Activated CD4-positive, alpha-beta T cell treated with anti-CD3 and anti-CD28 coated beads, Interleukin-2, amount 50 U/mL, for 16 hours (primary cell): ENCODE measurements around the gene UBE2V1.
"Not testable (repeated sequence)": the region's sequence is repeated elsewhere in the genome, so short reads cannot be mapped to it uniquely, and the experiment has no call there.

ENCODE experiments used
- DNase-seq: peaks from one replicate; pipeline ENCODE4 v3.0.0-alpha.2; 2020

Gene UBE2V1

DNA sequence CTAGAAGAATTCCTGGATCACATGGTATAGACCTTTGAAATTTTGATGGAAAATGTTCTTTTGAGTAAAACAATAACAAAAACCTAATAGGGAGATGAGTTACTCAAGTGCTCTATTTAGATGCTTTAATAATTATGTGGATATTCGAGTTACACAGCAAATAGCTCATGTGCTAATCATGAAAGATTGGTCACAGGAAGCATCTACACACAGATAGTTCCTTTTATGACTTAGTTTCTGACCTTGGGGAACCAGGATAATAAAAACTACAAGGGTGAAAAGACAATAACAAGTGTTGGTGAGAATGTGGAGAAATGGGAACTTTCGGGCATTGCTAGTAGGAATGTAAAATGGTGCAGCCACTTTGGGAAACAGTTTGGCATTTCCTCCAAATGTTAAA, 19.7 kb downstream of the UBE2V1 start:
- DNase-seq = no peak

DNA sequence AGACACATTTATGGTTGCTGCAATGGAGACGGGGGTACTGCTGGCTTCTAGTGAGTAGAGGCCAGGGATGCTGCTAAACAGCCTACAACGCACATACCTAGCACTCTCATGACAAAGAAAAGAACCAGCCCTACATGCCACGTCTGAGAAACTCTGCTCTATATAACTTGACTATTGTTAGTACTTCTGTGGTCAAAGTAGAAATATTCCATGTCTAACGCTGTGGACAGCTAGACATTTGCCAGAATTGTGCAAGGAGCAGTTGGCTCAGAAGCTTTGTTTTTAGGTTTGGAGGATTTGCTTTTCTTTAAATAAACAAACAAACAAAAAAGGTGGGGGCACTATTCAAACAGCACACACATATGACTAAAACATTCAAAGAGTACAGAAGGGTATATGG, 20.5 kb downstream of the UBE2V1 start:
- DNase-seq = no peak

DNA sequence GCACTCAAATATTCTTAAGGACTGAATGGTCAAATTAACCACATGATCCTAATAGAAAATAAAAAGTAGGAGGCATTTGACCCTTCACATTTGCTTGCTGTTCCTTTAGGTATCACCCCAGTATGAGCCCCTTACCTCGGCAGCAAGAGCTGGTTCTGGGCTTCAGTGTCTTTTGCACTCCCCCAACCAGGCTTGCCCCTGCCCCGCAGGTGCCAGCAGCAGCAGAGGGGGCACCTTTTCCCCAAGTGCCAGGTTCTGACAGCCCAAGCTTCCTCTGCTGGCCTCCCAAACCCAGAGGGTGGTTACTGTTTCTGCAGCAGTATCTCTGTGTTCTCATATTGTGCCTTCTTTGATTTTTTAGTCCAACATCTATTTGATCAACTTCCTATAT, 23.2 kb downstream of the UBE2V1 start:
- no peak for DNase-seq

DNA sequence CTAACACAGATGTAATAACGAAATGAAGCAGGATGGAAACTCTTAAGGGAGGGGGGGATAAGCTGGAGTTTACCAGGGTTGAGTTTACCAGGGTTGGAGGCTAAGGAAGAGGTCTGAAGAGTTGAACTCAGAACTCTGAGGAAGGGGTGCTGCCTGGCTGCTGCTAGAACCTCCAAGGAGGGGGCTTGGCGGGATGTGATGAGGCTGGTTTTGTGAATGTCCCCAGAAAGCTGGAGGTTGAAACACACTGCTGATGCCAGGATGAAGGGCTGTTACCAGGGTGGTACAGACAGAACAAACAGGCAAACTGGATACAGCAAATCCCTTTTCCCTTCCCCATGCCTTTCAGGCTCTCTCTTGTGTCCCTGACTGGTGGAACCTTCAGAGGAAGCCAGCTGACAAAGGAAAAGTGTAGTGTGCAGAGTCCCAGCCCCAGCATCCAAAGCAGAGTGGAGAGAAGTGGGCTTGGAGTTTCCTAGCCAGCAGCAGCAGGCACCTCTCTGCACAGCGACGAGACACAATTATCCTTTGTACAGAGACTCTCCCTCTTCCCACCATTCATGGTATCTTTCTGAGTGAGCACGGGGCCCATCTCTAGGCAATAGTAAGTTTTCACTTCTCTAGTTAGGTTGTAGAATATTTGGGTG, 23.7 kb downstream of the UBE2V1 start:
- DNase-seq = no peak

DNA sequence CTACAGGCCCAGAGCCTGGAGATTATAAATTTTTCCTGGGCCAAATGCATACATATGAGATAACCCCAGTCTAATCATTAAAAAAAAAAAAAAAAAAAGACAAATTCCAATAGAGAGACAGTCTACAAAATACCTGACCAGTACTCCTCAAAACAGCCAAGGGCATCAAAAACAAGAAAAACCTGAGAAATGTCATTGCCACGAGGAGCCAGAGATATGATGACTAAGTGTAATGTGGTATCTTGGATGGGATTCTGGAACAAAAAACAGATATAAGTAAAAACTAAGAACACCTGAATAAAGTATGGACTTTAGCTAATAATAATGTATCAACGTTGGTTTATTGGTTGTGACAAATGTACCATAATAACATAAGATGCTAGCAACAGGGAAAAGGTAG, 24.9 kb downstream of the UBE2V1 start:
- DNase-seq = no peak

DNA sequence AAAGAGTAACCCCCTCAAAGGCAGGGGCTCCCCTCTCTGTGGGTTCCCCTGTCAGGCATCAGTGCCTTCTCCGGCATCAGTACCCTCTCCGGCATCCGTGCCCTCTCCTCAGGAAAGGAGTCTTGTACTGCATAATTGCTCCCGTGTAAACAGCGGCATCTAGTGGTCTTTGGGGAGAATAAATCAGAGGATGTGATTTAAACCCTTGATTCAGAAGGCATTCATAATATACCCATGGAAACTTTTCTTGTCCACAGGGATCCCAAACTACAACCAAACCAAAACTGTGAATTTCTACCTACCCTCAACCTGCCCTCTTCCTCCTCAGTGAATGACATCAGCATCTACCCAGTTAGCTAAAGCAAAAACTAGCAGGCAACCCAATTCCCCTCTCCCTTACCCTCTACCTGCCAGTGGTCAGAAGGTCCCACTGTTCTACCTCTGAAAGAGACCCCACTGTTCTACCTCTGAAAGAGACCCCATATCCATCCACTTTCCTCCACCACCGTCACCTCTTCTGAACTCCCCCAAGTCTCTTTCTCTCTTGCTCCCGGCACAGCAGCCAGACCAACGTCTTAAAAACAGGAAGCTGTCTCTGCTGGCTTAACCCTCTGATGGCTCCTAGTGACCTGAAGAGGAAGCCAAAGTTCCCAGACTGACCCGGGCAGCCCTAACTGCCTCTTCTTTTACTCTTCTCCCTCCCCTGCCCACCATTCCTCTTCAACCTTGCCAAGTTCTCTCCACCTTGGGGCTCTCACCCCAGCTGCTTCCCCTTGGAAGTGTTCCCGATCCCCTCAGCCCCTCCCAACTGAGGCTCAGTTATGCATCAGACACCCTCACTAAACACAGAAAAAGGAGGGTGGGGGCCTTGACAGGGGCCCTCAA, 27.2 kb downstream of the UBE2V1 start:
- peak; percentile 54 for DNase-seq

DNA sequence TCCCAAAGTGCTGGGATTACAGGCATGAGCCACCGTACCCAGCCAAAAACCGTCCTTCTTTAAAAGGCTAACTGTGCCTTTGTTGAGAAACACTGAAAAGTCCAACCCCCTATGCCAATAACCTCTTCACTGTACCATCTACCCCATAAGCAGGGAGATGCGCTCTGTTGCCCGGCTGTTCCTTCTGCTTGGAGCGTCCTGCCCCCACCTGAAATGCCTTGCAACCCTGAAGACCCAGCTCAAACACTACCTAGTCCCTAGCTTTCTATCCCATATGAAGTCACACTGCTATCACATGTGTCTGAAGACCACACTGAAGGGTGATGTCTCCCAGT, 27.8 kb downstream of the UBE2V1 start:
- no peak for DNase-seq

DNA sequence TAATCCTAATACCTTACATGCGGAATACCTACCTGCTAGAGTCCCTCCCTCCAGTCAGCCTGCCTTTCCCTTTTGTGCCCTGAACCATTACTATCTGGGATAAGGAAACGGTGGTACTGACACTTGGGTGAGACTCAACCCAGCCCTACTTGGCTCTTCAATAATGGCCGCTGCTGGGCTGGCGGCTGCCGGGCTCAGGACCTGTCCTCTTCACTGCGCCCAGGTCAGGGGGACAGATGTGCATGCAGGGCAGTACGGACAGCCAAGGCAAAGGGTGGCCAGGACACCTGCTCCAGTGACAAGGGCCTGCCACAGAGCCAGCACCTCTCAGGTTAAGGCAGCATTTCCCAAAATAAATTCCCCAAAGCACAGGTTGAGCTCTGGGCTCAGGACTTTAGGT, 29.9 kb downstream of the UBE2V1 start:
- no peak for DNase-seq

DNA sequence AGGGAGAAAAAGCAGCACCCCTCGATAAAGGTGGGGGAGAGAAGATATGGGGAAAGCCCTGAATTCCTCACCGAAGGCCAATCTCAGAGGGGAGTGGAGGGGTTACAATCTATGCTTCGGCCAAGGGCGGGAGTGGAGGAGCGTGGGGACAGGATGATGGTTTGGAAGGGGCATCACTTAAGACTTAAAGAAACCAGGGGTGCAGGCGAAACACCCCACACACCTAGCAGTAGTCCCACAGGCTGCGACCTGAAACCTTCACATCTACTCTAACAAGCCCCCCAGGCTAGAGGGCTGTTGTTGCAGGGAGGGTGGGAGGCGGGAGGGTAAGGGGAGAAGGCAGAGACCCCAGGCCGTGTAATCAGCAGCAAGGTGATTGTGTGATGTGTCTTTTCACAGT, 30.9 kb downstream of the UBE2V1 start:
- not testable (repeated sequence) for DNase-seq

DNA sequence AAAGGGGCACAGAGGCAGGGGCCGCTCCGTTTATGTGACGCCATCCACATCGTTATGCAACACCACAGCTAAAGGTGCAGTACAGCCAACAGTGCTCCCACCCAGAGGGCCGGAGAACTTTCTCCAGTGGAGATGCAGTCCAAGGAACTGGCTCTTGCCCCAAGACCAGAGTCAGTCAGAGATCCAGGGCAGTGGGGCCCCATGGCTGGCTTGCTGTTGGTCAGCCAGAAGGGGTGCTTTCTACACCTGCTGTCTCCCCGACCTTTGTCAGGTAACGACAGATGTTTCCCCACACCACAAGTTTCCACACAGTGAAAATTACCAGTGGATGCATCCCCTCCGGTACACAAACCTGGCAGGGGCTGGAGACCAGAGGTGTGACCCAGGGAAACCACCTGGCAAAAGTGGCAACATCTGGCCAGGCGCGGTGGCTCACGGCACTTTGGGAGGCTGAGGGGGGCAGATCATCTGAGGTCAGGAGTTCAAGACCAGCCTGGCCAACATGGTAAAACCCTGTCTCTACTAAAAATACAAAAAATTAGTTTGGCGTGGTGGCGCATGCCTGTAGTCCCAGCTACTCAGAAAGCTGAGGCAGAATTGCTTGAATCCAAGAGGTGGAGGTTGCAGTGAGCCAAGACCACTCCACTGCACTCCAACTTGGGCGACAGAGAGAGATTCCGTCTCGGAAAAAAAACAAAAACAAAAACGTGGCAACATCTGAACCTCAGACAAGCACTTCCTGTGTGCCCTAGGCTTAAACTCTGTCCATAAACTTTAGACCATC, 34.9 kb downstream of the UBE2V1 start:
- no peak for DNase-seq

DNA sequence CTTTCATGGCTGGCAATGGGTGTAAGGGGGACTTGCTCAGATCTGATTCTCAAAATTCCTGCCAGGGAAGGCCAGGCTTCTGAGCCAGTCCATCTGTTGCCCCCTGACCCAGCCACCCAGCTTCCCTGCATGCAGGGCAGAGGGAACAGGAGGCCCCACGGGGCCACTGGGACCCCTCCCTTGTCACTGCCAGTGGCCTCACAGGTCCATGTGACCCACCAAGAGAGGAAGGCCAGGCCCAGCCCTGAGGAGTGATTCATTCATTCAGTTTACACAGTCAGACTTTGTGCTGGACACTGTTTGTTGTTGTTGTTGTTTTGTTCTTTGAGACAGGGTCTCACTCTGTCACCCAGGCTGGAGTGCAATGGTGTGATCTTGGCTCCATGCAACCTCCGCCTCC, 39.5 kb downstream of the UBE2V1 start:
- DNase-seq = no peak

DNA sequence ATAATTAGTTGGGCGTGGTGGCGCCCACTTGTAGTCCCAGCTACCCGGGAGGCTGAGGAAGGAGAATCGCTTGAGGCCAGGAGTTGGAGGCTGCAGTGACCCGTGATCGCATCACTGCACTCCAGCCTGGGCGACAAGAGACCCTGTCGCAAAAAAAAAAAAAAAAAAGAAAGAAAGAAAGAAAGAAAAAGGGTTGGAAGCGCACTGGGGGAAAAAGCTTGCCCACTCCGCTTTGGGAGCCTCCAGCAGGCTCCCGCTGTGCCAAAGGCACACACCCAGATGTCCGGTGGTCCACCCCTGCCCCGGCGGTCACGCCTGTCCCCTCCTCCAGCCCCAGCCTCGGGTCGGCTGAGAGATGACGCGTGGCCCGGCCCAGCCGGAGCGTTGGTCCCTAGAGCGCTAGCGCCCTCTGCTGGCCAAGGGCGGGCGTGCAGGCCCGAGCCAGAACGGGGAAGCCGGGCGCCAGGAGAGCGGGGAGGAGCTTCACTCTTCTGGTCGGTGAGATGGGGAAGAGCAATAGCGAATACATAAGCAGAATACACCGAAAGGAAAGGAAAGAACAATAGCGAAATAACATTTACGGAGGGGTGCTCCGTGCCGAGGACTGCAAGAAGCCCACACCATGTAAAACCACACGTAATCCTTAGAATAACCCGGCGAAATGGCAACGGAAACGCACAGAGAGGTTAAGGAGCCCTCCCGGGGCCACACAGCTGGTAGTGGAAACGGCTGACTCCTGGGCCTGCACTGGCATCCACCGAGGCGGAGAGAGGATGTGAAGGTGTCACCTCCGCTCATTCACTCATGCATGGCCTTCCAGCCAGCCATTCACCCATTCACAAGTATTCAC, 41.7 kb downstream of the UBE2V1 start:
- peak; percentile 91 for DNase-seq

DNA sequence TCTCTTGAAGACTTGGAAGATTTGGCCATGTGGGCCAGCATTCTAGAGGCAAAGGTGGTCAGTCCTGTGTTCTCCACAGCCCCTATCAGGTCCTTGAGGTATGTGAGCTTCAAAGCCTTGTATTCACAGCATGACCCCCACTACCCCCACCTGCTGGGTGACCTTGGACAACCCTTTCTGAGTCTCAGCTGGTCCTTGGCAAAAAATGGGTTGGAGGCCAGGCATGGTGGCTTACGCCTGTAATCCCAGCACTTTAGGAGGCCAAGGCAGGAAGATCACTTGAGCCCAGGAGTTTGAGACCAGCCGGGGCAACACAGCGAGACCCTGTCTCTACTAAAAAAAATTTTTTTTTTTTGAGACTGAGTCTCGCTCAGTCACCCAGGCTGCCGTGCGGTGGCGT, 42.6 kb downstream of the UBE2V1 start:
- no peak for DNase-seq

DNA sequence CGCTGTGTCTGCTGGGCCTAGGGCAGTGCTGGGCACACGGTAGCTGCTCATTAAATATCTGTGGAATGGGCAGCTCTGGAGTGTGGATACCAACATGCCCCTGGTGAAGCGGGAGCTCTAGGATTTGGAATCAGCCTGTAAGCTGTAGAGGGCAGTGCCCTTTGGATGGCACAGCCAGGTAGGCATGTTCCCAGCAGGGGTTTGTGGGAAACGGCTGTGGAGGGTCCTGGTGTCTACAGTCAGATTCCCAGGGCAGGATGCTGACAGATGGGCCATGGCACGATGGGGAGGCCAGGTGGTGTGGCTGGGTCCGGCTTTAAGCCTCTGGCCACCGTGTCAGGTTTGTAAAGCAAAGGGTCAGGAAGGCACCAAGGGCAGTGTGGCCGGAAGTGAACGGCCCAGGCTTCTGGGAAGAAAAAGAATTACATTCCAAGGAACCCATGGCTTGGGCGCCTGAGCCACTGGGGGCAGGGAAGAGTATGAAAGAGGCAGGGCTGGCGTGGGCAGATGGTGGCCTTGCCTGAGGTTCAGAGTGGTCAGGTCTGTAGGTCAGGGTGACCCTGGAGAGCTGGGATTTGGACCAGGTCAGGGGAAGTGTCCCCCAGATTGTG, 44.8 kb downstream of the UBE2V1 start:
- no peak for DNase-seq

DNA sequence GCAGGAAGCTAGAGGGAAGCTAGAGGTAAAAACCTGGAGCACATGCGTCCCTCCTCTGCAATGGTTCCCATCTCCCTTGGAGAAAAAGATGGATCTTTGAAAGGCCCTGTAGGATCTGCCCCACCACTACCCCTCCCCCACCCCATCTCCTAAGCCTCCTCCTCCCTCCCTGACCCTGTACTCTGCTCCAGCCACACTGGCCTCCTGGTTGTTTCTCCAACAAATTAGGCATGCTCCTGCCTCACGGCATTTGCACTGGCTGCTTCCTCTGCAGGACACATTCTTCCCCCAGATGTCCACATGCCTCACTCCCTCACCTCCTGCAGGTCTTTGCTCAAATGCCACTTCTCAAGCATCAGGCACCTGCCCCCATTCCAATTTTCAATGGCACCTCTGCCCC, 45.5 kb downstream of the UBE2V1 start:
- DNase-seq = no peak

DNA sequence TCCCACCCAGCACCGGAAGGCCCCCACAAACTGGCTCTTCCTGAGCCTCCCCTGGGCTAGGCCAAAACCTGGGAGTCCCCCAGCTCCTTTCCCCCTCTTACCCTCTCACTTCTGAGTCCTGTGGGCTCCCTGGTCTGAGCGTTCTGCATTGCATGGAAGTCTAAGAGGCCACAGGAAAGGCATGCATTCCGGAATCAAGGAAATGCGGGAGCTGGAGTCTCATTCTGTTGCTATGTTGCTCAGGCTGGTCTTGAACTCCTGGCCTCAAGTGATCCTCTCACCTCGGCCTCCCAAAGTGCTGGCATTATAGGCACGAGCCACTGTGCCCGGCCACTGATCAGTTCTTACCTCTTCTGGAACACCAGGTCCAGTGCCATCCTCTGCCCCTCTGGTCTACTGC, 45.9 kb downstream of the UBE2V1 start:
- no peak for DNase-seq

DNA sequence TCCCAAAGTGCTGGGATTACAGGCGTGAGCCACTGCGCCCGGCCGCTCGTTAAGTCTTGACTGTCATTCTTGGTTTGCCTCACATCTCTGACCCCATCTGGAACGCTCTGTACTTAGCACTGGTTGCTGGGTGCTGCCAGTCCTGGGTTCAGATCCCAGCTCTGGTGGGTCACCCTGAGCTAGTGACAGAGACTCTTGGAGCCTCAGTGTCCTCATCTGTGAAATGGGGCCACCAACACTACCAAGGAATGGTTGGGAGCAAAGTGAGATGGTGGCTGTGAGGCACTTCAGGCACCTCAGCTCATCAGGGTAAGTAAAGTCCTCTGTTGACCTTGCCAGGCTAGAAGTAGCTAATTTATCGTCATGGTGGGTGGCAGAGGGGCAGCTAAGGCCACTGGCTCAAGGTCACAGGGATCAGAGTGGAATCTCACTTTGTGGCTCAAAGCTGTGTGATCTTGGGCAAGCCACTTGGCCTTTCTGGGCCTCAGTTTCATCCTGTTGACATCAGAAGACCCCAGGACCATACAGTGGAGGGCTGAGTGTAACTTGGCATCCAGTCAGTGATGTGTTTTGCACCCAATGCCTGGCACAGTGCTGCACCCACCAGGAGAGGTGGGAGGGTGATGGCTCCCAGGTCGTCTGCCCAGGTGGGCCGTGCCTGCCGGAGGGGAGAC, 46.7 kb downstream of the UBE2V1 start:
- no peak for DNase-seq

DNA sequence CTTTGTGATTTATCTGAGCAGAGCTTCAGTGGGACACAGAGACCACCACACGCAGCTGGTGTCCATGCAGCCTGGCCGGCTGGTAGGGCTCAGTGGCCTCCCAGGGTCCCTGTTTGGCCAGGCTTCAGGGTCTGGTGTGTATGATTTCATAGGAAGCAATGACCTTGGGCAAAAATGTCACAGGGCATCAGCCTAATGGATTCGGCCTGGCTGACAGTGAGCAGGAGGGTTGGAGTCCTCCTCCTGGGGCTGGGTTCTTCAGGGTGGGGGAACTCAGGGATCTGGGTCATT, 47.7 kb downstream of the UBE2V1 start:
- no peak for DNase-seq

DNA sequence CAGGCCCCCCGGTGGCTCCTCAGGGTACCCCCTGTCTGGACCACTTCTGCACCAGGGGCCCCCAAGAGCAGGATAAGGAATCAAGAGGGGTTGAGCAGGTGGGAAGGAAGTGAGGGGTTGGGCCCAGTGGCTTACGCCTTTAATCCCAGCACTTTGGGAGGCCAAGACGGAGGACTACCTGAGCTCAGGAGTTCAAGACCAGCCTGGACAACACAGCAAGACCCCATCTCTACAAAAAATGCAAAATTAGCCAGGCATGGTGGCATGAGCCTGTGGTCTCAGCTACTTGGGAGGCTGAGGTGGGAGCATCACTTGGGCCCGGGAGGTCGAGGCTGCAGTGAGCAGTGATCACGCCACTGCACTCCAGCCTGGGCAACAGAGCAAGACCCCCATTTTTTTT, 49.2 kb downstream of the UBE2V1 start:
- DNase-seq = not testable (repeated sequence)

DNA sequence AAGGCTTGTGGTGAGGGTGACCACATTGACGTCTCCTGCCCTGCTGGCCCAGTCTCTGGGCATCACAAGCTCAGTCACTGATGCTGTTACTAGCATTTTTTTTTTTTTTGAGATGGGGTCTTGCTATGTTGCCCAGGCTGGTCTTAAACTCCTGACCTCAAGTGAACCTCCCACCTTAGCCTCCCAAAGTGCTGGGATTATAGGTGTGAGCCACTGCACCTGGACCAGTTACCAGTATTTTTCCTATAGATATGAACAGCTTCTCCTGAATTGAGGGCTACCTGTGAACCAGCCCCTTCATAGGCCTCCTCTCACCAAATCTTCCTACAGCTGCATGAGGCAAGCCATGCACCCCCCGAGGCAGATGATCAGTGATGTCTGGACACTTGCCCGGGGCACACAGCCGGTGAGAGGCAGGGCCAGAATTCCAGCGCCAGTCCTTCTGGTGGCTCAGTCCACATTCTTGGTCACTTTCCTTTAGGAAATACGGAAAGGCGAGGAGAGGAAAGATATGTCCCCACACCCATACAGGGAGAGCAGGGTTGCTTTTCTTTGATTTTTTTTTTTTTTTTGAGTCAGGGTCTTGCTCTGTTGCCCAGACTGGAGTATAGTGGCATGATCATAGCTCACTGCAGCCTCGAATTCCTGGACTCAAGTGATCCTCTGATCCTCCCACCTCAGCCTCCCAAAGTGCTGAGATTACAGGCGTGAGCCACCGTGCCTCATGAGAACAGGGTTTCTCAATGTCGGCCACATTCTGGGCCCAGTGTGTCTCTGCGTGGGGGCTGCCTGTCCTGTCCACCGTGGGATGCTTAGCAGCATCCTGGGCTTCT, 50.7 kb downstream of the UBE2V1 start:
- no peak for DNase-seq
